HG03095 (cell line): ENCODE data around the gene EMX2.

Experiments
- ATAC-seq: cut with Tn5 transposase; IDR thresholded peaks from one replicate; pipeline ENCODE4 v1.9.1; 2021; ENCODE audit warnings: moderate library complexity; ENCODE audit not compliant: unreplicated experiment

EMX2 gene

DNA sequence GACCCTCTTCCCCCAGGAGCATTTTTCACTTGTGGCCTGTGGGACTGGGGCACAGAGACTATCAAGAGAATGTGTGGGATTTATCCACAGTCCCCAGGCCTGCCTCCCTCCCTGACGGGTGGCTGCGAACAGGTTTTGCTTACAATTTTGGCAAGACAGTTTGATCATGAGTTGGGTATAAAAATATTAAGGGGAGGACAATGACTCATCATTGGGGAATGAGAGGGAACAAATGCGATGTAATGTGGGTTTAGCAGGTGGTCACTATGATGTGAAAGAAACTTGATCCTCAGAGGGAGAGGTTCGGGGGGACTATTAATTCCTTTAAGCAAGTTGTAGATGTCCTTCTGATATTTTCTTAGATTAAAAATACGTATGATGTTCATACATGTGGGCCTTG lies 52.2 kb downstream of the EMX2 start:
- no peak for ATAC-seq

DNA sequence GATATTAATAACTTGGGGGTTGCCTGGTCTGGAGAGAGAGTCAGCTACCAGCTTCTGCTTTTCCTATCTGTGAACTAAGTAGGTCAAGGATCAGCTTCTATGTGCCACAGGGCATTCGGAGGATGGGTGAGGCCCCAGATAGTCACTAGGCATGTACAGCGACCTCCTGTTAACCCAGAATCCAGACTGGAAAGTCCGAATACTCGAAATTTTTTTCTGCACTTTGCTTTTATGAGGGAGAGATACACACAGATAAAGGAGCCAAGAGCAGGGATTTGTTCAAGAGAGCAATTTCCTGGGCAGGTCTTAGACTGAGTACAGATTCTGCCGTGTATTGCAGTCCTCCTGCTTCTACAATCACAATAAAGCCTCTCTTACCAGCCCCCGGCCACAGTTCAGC lies 54.2 kb downstream of the EMX2 start:
- no peak for ATAC-seq

DNA sequence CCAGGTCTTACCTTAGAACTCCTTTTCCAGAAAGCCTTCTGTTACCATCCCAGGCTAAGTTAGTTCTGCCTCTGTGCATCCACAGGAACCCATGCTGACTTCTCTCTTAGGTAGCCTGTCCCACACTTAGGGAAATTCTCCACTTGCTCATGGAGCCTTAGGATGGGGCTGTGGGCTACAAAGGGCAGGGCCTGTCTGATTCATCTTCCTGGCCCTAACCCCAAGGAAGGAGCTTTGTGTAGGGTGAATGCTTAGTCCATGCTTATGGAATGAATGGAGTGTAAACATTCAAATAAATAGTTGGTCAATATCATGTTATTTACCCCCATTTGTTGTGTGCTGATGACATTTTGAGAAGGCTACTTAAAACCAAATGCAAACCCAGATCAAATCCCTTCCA lies 54.7 kb downstream of the EMX2 start:
- no peak for ATAC-seq
